Measurements from ENCODE around the gene PID1.

Gene PID1

DNA sequence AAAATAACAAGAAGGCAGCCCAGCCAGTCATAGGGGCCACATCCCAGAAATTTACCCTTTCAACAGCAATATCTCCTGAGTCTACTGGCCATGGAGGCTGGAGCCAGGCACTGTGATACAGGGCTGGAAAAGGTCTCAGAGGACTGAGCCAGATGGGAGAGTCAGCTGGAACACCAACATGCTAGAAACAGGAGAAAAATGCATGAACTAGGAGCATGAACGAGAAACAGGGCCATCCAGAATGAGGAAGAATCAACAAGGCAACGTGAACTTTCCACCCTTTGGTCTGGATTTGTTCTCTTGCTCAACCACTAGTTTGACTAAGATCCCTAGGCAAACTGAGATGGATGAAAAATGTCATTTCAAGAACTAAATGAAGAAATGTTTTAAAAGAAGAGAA is 13.1 kb downstream of the PID1 start:
- DNase-seq, result no peak

DNA sequence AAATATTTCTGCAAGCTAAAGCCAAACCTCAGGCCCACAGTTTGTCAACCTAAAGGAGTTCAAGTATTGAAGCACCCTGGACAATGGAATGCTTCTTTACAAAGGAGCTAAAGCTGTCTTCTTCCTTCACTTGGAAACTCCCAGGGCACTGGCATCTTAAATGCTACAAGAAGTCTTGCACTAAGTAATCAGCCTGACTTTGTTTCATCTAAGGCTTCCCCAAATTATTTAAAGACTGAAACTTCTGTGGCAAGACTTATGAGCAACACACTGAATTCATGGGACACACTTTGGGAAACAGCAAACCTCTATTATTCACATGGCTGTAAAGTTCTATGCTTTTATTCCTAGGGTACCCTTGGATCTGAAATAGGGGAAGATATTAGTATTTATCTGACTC is 14.7 kb downstream of the PID1 start:
- no peak for DNase-seq

DNA sequence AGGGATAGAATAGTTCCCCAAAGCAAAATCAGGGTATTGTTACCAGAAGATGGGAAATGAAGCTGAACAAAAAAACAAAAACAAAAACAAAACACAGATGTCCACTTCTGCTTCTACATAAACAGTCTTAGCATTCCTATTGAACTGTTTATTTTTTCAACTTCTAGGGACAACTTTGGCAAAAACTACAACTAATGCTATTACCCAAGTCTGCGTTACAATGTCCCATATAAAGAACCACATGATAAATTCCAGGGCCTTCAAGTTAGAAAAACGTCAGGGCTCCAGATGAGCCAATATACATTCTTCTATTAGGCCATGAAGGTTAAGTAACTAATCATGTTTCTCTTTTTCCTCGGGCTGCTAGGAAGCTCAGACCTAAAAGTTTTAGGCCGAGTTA is 16.9 kb downstream of the PID1 start:
- no peak for DNase-seq

DNA sequence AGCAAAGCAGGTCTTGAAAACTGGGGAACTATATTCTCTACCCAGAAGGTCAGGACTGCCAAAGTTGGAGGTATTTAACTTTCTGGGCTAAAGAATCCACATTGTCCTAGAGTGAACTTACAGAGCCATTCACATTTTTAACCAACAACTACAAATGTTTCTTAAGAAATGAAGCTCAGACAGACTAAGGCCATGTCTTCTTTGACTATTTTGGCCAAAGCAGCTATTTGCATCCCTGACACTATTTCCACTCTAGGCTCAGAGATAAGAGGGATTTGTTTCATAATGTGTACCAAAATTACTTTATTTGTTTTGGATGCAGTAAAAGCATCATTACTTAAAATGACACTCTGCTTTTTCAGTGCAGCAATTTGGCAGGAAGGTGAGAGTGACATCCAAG is 18.1 kb downstream of the PID1 start:
- DNase-seq, result no peak

DNA sequence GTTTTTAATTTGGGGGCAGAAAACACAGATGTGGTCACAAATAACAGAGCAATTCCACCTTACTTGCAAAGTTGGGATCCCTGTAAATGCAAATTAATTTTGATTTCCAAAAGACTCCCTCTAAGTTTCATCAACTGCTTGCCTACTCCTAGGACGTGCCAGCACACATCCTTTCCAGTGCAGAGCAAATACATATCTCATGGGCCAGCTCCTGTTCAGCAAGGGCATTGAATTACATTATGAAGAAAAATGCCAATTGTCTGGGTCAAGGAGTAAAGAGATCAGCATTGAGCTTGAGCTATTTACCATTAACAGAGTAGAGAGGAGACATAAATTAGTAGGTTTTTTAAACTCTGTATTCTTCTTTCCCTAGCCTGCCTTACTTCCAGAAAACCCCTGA is 18.8 kb downstream of the PID1 start:
- no peak for DNase-seq

DNA sequence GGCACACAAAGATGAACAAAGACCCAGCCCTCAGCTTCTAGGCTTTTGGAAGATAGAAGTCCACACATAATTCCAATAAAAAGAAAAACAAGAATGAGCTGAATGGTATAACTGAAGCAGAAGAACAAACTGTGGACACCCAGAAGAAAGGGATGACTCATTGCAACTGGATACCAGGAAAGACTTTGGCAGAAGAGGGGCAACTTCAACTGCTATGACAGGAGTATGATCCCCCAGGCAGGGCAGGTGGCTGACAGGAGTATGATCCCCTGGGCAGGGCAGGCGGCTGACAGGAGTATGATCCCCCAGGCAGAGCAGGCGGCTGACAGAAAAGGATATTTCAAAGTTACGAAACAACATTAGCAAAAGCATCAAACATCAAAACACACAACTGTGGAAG is 21.6 kb downstream of the PID1 start:
- no peak for DNase-seq

DNA sequence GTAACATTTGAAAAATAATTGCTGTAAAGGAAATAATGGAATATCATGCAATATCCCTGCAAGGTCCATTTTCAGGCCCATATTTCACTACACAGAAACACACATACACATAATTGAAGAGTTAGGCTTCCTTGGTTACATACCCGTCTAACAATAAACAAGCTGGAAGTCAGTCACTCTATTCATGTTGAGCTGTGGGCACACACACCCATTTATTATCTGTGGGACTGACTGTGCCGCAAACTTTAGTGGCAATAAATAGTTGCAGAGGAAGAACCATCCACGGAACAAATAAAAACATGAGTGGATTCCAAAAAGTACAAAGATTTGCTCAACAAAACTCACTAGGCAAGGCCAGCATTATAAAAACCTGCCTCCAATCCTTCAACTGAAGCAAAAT is 24.8 kb downstream of the PID1 start:
- no peak for DNase-seq

DNA sequence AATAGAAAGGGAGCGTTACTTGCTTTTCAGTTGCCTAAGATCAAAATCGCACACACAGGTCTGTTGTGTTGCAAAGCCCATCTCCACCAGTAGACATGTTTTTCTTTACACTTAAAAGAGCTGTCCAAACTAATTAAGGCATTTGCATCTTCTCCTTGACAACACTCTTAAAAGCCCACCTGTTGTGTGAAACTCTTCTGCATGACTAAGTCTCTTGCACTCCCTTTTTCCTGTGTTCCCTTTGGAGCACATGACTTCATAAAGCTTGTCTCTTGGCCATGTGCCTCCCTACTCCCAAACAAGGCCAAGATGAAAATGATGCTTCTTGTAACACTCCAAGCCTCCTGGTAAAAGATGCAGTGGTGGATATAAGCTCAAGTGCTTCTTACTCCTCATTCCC is 26.1 kb downstream of the PID1 start:
- DNase-seq, result no peak

DNA sequence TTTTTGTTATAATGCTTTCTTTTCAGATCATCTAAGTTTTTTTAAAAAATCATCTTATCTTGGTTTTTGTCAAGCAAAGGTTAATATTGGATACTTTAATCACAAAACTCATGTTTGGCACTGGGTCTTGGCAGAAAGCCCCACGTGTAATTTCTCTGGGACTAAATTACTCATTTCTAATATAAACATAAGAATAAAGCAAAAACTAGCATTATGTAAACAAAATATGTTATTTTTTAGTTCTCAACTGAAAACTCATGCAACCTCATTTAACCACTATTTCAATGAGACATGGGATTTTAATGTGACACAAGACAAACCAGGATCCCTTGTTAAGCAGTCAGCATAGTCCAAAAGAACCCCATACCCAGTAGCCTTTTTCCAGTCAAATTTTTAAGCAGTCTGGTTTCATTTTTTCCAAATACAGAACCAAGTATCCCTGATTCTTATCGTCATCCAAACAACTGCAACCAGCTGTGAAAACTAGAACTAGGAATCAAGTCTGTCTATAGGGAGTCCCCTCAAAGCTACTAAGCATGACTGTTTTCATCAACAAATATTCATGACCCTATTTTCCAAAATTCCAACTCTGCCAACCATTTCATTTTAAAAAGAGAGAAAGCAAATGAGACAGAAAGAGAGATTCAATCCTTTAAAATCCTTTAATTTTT is 27.1 kb downstream of the PID1 start:
- DNase-seq, result no peak

DNA sequence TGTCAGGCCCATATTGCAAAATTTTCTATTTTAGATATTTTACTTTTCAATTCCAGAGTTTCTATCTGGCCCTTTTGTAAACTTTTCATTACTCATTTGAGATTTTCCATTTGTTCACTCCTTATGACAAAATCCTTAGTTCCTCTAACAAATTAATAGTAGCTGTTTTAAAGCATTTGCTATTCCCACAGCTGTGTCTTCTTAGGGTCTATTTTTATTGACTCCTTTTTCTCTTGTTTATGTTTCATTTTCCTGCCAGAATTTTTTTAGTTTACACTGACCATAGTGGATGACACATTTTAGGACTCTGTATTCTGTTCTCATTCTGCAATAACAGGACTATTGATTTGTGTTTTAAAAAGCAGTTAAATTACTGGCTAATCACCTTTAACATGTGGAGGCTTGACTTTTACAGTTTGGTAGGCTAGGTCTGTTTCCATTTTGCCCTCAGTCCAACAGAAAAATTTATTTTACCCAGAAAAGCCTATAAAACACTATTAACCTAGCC is 30.0 kb downstream of the PID1 start:
- no peak for DNase-seq

DNA sequence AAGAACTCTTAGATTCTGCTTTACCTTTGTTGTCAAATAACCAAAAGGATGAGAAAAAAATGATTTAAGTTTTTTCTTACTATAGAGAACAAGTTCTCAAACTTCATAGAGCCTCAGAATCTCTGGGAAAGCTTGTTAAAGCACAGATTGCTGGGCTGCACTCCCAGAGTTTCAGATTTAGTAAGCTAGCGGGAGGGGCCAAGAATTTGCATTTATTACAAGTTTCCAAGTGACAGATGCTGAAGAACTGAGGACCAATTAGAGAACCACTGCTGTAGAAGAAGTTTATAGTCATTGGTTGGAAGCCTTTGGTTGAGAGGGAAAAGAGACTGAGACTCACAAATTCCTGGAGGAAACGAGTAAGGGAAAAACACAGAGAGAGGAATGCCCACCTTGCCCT is 32.1 kb downstream of the PID1 start:
- no peak for DNase-seq

DNA sequence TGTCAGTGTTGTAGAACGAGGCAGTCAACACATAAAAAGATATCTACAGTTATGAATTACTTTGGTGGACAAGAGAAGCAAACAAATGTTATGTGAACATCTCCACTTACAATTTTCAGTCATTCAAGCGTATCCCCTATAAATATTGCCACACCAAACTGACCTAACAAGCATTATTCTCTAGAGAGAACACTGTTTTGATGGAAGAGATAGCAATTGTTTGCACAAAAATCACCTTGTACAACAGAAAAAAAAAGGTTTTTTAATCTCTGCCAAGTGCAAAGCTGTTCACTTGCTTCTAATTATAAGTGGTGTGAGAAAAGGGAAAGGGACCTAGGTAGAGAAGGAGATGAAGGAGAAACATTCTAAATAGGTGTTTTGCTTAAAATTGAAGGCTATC is 33.8 kb downstream of the PID1 start:
- no peak for DNase-seq

DNA sequence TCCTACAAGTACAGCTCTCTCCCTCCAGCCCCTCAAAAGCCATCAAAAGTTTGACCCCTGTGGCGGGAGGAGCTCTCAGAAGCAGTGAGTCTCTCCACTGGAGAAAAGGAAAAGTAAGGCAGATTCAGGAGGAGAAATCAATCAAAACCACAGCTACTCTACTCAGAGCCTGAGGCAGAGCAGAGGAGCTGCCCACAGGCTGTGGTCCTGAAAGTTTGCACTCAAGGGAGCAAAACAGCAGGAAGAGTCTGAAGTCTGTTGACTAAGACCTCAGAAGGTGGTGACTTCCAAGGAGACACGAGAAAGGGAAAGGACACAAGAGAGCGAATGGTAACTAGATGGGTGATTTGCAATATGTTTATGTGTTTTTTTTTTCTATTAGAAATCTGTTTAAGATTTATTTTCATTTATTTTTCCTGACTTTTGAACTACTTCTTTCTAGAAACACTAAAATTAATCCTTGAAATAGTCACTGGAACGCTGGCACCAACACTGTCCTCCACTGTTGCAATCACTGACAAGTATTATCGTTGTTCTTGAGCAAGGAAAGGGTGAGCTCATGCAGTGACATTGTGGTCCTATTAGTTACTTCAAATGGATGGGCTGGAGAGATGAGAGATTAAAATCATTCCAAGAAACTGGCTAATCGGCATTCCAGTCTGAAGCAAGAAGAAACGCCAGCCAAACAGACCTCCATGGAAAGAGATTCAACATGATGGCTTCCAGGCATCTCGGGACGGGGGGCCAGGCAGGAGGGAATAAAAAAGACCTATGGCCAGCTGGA is 35.8 kb downstream of the PID1 start:
- DNase-seq, result no peak

DNA sequence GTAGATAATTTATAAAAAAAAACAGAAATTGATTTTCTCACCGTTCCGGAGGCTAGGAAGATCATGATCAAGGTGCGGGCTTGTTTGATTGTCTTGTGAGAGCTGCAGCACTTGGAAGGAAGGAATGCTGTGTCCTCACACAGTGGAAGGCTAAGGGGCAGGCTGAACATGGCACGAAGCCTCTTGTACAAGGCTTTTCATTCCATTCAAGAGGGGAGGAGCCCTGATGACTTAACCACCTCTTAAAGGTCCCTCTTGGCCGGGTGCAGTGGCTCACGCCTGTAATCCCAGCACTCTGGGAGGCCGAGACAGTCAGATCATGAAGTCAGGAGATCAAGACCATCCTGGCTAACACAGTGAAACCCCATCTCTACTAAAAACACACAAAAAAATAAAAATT is 39.2 kb downstream of the PID1 start:
- no peak for DNase-seq

DNA sequence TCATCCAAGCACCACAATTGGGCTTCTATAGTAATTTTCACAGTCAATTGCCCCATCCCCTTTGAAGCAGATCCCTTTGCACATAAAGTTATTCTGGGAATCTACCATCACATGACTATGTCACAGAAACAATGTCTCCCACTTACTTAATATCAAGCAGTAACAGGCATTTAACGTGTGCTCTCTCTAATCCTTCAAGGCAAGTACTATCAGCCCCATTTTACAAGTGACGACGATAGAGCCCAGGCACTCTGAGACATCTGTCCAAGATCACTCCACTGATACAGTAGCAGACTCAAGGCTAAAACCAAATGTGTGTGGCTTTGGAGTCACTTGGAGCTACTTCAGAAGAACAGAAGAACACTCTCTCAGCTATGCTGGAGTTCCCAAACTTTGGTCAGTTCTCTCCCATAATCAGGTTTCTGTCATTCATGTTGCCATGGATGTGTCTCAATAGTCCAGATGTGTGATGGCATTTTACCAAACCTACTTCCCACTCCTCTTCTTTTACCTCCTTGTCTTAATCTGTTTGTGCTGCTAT is 39.7 kb downstream of the PID1 start:
- no peak for DNase-seq

DNA sequence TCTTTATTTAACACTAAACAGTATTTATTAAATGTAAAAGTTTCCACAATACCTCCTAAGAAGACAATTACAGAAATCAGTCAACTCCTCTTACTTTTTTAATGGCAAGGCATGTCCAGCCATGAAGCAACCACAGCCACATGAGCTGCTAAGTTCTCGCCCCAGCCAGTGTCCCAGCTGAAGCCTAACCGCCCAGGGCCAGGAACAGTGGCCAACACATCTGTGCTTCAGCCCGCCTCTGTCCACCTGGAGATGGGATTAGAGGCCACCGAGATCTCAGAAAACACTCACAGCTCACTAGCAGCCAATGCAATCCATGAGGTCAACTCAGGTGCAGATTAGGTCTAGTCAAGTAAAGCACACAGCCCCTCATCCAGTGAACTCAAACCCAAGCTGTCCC is 40.2 kb downstream of the PID1 start:
- no peak for DNase-seq

DNA sequence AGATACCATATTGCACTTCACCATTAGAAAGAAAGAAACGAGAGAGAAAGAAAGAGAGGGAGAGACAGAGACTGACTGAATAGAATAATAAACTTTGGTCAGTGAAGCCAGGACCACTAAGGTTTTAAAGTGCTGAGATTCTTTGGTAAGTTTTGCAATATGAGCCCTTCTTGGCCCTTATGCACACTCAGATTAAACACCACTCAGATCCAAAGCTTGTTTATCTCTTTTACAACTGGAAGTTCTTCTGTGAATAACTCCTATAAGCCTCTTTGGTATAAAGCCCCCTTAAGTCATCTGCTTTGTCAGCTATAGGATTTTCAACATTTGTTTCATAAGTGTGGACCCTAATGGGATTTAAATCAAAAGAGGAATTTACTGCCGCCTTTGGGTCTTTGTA is 40.8 kb downstream of the PID1 start:
- no peak for DNase-seq

DNA sequence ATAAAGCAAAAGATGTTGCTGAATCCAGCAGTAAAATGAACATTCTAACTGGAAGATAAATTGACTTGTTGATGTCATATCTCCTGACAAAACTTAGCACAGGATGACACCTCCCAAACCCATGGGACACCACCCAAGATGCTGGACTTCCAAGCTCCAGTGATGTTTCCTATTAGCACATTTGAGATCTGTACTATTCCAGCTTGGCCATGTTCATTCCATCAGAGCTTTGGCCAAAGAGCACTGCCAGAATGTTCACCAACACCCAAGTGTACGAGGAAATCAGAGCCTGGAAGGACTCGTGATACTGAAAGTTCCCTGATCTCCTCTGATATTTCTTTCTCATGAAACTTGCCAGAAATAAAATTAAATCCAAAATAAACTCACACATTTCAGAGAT is 44.7 kb downstream of the PID1 start:
- DNase-seq, result no peak

DNA sequence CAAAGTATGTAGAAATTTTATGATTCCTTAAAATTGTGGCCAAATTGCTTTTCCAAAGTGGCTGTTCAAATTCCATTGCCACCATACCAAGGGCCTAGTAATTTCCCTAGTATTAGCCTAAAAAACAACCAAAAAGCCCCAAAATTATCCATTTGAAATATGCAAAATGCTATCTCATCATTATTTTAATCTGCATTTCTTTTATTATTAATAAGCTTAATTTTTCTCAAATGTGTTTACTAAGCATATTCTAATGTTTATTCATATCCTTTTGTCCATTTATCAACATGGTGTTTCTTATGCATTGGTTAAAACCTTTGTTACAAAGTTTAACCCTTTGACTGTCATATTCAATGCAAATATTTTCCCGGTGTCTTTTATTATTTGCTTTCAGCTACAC is 48.0 kb downstream of the PID1 start:
- no peak for DNase-seq

DNA sequence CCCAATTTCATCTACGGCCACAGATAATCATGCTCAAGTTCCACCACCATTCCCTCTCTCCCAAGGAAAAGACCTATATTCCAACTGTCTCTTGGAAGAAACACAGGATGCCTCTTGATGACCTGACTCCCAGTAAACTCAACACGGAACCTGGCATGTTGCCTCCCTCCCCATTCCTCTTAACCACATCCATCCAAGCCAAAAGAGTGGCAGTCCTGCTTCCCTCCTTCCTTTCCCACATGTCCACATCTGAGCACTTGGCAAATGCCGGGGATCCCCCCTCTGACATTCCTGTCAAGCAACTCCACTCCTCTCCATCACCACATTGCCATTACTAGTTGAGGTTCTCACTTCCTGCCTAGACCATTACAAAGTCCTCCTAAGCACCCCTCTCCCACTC is 49.4 kb downstream of the PID1 start:
- no peak for DNase-seq

DNA sequence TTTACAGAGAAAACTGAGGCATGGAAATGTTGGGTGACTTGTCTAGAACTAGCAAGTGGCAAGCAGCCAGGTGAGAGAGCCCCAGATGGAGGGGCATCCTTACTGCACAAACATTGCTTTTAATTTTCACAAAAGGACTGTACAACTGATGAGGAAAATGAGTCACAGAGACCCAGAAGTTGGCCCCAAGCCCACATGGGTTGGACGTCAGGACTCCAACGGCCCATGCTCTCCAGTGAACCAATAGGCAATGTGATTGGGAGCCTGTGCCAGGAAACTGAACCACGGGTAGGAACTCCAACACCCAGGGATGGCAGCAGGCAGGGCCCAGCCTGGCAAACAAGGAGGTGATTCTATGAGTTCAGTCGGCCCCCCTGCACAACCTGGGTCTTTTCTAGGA is 50.8 kb downstream of the PID1 start:
- DNase-seq, result no peak

DNA sequence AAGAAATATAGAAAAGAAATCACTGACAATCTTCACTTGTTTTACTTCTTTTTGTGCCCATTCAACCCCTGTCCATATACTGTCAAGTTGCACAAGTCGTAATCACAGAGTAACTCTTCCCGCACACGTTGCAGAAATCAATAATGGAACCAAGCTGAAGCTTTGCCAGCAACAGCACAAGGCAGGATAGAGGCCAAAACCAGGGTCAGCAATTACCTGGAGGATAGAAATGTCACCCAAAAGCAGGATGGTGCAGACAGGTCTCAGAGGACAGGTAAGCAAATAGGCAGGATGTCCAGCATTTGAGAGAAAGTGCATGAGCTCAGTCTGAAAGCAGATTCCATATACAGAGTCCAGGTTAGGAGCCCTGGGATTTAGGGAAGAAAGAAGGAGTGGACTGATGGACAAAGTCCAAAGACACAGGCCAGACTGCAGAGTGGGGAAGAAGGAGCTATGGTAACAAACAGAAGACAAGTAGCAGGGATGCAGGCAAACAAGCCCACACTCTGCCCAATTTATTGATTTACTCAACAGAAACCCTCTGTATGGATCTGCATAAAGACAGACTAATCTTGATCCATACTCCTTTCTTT is 52.7 kb downstream of the PID1 start:
- DNase-seq, result no peak

DNA sequence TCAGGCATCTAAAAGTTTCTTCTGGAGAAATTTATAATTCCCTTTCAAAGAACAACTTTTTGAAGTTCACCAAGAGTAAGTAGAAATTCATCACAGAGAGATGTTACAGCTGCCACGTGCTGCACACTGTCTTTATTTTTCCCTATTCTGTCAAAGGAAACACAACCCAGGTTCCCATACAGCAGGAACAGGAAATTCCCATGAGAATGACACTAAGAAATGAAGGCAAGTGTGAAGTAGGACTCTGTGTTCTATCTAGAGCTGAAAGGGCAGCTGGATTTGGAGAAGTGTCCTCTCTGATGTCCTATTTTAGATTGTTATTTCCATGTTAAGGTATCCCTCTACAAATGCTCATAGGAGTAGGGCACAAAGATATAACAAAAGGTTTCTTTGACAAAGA is 58.8 kb downstream of the PID1 start:
- no peak for DNase-seq

DNA sequence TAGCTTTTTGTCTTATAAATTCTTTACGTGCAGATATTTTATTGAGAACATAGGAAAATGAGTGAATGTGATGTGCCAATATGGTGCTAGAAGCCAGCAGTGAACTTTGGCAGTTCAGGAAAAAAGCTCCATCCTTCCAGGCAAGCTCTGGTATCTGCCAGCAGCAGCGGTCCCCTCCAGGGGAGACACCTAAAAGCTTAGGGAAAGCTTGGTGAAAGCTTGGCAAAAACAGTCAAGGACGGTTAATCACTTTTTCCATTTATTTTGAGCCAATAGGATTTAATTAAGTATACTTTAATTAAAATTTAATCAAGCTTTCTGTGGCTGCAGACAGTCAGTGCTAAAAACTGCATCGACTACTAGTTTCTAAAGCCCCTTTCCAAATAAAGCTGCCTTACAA is 60.4 kb downstream of the PID1 start:
- DNase-seq, result no peak

Measured in activated CD4-positive, alpha-beta T cell treated with anti-CD3 and anti-CD28 coated beads for 4 hours (primary cell).